Lower lobe of right lung (tissue), 2 donors: ENCODE results near the gene SCLY. TPM values are rescaled to one million over a fixed set of nuclear protein-coding genes. Genes with fewer than 3 reads are reported as not detected.
A peak's percentile ranks its signal among the peaks of the same experiment; 100 is the strongest.

Experiments used
- ATAC-seq, 2 donors: fragments of 200-7000 bp; cut with Tn5 transposase; one replicate each; pipeline ENCODE4 v1.9.1; 2020 to 2022; ENCODE audit warnings: mild to moderate bottlenecking in 2 of 2, moderate library complexity in 2 of 2
- DNase-seq: peaks from one replicate; pipeline ENCODE4 v3.0.0-alpha.2; 2020
- H3K27ac ChIP-seq: fragments of 200-600 bp; one replicate; pipeline ENCODE4 v1.8.0; 2022
- H3K27me3 ChIP-seq: fragments of 200-600 bp; one replicate; pipeline ENCODE4 v1.8.0; 2022; ENCODE audit warnings: low read depth
- H3K36me3 ChIP-seq: fragments of 200-600 bp; one replicate; pipeline ENCODE4 v1.8.0; 2022; ENCODE audit warnings: mild to moderate bottlenecking
- H3K4me1 ChIP-seq: fragments of 200-600 bp; one replicate; pipeline ENCODE4 v1.8.0; 2022
- H3K4me3 ChIP-seq: fragments of 200-600 bp; one replicate; pipeline ENCODE4 v1.8.0; 2022; ENCODE audit warnings: mild to moderate bottlenecking
- H3K9me3 ChIP-seq: fragments of 200-600 bp; one replicate; pipeline ENCODE4 v1.8.0; 2022
- CTCF ChIP-seq: fragments of 200-600 bp; IDR thresholded peaks from one replicate; pipeline ENCODE4 v1.8.0; 2022; ENCODE audit warnings: antibody characterized with exemption, mild to moderate bottlenecking
- intact Hi-C: fragments of 100-400 bp; cut with DNase I; formaldehyde crosslinking; loops from one replicate; pipeline ENCODE4 v1.11.0; 2022
- total RNA-seq: library from RNA; stranded (reverse); fragmentation: NEBNext Ultra II Directional; extraction: Animal tissue kit (Norgen Biotek cat#: 25700); gene quantifications from one replicate; pipeline ENCODE4 v1.2.1, GENCODE V29; 2021
- donor health status: DM: no; HTN: yes; CAD: no; lungs with severe emphysema.

SCLY gene
- total RNA-seq, 1 donor from 2014 or later = 12.4 TPM

- Histone ChIP-seq H3K27ac (no peak overlapping the region), H3K4me3 (no peak overlapping the region), H3K9me3 (no peaks in the 10 kb centered on the region), H3K27me3 (no peaks in the 10 kb centered on the region), H3K36me3 (no peaks in the 10 kb centered on the region), H3K4me1 (no peaks in the 10 kb centered on the region)
- ATAC-seq (no peak), DNase-seq (peak; percentile 36)
- intact Hi-C loops = no loop called here
- no peak for TF ChIP-seq CTCF
Measured at GRCh38 chr2:238130696-238131628, 70.2 kb downstream of the SCLY start.

DNA sequence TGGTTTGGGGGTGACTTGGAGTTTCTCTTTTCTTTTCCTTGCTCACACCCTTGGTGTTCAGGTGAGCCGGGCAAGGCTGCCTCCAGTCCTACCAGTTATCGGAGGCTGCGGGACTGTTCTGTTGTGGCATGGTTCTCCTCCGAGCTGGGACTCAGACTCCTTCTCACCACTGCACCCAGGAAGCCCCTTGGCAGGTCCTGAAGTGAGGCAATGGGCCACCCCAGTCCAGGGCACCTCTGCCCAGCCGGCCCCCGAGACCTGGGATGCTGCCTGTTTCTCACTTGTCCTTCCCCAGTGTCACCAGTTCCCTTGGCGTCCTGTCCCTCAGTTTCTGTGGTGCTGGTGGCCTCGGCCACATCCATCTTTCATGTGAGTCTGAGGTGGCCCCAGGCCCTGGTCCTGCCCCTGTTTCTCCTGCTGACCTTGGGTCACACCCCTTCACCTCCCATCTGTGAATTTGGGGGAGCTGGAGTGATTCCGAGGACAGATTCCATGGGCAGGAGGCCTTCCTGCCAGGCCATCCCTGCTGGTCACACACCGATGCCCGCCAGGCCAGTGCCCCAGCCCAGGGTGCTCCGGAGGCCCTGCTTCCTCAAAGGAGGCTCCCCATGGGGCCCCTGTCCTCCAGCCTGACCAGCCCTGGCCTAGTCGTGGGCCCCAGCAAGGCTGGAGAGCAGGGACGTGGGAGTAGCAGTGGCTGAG lies 71.1 kb downstream of the SCLY start:
- TF ChIP-seq CTCF = no peak
- intact Hi-C loops = no loop called here
- H3K4me1 ChIP-seq = no peaks in the 10 kb centered on the region
- no peaks in the 10 kb centered on the region for H3K36me3 ChIP-seq
- ATAC-seq = no peak
- H3K4me3 ChIP-seq = no peak overlapping the region
- no peak overlapping the region for H3K27ac ChIP-seq
- no peaks in the 10 kb centered on the region for H3K27me3 ChIP-seq
- H3K9me3 ChIP-seq = no peaks in the 10 kb centered on the region
- peak; percentile 20 for DNase-seq

GRCh38 chr2:238132463-238133450 lies 72.0 kb downstream of the SCLY start:
- Histone ChIP-seq H3K36me3 (no peaks in the 10 kb centered on the region), H3K4me1 (no peaks in the 10 kb centered on the region), H3K9me3 (no peaks in the 10 kb centered on the region), H3K27ac (no peak overlapping the region), H3K27me3 (no peaks in the 10 kb centered on the region), H3K4me3 (no peak overlapping the region)
- no peak for TF ChIP-seq CTCF
- intact Hi-C loops = no loop called here
- ATAC-seq (no peak), DNase-seq (peak; percentile 37)

- no peak for TF ChIP-seq CTCF
- Histone ChIP-seq H3K27me3 (no peaks in the 10 kb centered on the region), H3K9me3 (no peaks in the 10 kb centered on the region), H3K36me3 (no peaks in the 10 kb centered on the region), H3K4me3 (no peak overlapping the region), H3K4me1 (peaks cover 6% of the 10 kb centered on the region), H3K27ac (no peak overlapping the region)
- intact Hi-C loops = no loop called here
- peak; percentile 26 for DNase-seq
- ATAC-seq = no peak
Measured at GRCh38 chr2:238133499-238134392, 72.9 kb downstream of the SCLY start.
